Bronchial epithelial cell (primary cell): ENCODE measurements around the gene PPM1J. TPM values are rescaled to one million over a fixed set of nuclear protein-coding genes. Genes with fewer than 3 reads are reported as not detected.
A peak's percentile ranks its signal among the peaks of the same experiment; 100 is the strongest.

Source experiments
- DNase-seq: peaks from one replicate; pipeline ENCODE4 v3.0.0-alpha.2; 2010; ENCODE audit warnings: low read depth
- FAIRE-seq: peaks from 2 replicates; lab custom pipeline; 2011; peaks lifted over from hg19 to GRCh38; lab: Jason Lieb, UNC
- H3K27me3 ChIP-seq: 2 replicates; pipeline ENCODE4 v1.5.1; 2011; ENCODE audit warnings: low read length; ENCODE audit not compliant: control insufficient read depth, insufficient read depth
- H3K36me3 ChIP-seq: 2 replicates; pipeline ENCODE4 v1.5.1; 2011; ENCODE audit warnings: low read length; ENCODE audit not compliant: control insufficient read depth, insufficient read depth
- H3K4me3 ChIP-seq: 2 replicates; pipeline ENCODE4 v1.5.1; 2011; ENCODE audit warnings: mild to moderate bottlenecking, low read depth, low read length, control low read depth
- total RNA-seq: library from RNA; depleted of rRNA; stranded (reverse); fragments of >200 nt; gene quantifications from 2 replicates; pipeline ENCODE4 v1.2.1, GENCODE V29; 2014
- TF ChIP-seq, protein P1 (sequence below): IDR thresholded peaks from 2 replicates; pipeline ENCODE4 v1.5.1; 2011; ENCODE audit warnings: mild to moderate bottlenecking, moderate library complexity, low read length, control low read depth, inconsistent platforms; ENCODE audit not compliant: insufficient read depth, severe bottlenecking

The PPM1J gene
- total RNA-seq, 1 donor from 2014 or later: 4.5 TPM

DNA sequence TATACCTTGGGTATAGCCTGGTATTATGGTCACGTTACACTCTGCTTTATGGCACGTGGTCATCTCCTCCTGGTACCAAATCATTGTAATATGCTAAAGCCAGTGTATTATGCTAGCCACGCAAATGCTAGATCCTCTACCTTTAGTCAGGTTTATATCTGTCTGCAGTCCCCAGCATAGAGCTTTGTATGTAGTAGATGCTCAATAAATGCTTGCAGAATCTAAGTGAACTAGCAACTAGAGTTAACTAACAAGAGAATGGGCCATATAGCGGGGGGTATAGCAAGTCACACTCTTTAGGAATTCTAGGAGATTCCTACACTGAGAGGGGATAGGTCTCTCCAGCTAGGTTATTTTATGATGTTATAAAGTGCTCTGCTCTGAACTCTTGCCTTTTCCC lies 37.6 kb downstream of the PPM1J start:
- TF ChIP-seq, protein P1, sequence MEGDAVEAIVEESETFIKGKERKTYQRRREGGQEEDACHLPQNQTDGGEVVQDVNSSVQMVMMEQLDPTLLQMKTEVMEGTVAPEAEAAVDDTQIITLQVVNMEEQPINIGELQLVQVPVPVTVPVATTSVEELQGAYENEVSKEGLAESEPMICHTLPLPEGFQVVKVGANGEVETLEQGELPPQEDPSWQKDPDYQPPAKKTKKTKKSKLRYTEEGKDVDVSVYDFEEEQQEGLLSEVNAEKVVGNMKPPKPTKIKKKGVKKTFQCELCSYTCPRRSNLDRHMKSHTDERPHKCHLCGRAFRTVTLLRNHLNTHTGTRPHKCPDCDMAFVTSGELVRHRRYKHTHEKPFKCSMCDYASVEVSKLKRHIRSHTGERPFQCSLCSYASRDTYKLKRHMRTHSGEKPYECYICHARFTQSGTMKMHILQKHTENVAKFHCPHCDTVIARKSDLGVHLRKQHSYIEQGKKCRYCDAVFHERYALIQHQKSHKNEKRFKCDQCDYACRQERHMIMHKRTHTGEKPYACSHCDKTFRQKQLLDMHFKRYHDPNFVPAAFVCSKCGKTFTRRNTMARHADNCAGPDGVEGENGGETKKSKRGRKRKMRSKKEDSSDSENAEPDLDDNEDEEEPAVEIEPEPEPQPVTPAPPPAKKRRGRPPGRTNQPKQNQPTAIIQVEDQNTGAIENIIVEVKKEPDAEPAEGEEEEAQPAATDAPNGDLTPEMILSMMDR: no peak
- Histone ChIP-seq H3K27me3 (no peaks in the 10 kb centered on the region), H3K4me3 (no peak overlapping the region), H3K36me3 (no peaks in the 10 kb centered on the region)
- FAIRE-seq (no peak), DNase-seq (no peak)

DNA sequence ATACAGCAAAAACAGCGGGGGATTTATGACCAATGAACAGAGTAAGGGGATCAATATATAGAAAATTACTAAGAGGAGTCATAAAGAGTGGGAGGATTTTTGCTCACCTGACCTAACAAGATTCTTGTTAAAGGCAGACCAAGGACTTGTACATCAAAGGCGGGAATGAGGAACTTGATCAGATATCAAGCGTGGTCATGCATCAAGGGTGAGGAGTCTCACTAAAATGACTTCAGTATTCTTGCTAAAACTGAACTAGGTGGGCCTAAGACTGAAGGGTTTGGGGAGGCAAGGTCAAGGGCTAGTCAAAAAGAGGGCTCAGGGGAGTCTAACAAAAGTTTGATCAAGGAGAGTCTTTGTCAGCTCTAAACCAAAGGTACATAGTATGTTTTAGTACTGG lies 38.6 kb downstream of the PPM1J start:
- TF ChIP-seq, protein P1: no peak
- no peaks in the 10 kb centered on the region for H3K27me3 ChIP-seq
- no peak overlapping the region for H3K4me3 ChIP-seq
- FAIRE-seq (no peak), DNase-seq (no peak)
- H3K36me3 ChIP-seq: no peaks in the 10 kb centered on the region

DNA sequence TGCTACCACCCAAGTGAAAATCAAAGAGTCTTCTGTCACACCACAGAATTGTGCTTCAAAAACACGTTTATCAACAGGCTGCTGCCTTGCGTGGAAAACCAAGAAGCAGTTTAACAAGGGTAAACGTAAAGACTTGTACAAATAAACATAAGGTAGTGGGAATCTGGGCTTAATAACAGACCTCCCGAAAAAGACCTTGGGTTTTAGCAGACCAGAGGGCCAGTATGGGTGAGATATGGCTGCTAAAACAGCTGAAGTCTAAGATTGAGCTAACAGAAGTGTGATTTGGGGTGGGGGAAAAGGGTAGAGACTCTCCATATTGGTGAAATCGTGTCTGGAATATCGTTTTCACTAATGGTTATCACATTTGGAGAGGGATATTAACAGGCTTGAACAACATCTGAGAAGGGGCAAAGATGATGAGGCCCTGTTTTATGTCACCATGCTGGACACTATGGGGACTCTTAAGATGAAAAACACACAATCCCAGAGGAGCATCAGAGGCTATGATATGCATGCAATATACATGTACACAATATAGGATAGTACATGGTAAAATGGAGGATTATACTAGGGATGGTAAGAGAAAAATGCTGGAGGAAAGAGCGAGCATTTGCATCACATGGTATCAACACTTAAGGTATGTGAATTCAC lies 39.3 kb downstream of the PPM1J start:
- TF ChIP-seq, protein P1: no peak
- no peak for FAIRE-seq
- H3K36me3 ChIP-seq: no peaks in the 10 kb centered on the region
- peak overlapping the region; percentile 87 for H3K4me3 ChIP-seq
- no peaks in the 10 kb centered on the region for H3K27me3 ChIP-seq
- DNase-seq: no peak

DNA sequence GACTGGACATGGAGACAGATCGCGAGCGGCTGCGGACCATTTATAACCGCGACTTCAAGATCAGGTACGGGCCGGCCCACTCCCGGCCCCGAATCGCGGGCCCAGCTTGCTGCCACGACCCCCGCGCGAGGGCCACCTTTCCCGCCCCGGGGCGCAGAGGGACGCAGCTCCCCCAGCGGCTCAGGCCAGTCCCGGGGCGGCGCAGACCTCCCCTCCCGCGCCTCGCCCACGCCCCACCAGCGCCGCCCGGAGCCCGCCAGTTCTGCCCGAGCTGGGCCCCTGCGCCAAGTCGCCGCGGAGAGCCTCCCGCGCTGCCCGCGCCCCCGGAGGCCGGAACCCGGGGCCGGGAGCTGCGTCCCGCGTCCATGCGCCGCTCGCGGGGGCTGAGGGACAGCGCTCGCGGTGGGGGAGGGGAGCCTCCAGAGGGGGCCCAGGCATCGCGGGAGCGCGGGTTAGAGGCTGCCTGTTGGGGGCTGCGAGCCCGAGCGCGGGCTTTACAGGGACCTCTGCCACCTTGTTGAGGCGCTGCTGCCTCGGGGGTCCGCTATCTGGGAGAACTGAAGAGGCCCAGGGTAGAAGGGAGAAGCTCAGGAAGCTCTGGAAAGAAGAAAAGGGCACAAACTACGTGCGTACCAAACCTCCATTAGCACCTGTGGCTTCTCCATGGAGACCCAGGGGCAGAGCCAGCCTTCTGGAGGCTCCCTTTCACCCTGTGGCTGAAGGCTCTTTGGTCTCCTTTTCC lies 40.0 kb downstream of the PPM1J start:
- no peak for FAIRE-seq
- TF ChIP-seq, protein P1: peak; percentile 1
- peak overlapping the region; percentile 87 for H3K4me3 ChIP-seq
- H3K36me3 ChIP-seq: peaks cover 1% of the 10 kb centered on the region
- DNase-seq: no peak
- H3K27me3 ChIP-seq: no peaks in the 10 kb centered on the region

DNA sequence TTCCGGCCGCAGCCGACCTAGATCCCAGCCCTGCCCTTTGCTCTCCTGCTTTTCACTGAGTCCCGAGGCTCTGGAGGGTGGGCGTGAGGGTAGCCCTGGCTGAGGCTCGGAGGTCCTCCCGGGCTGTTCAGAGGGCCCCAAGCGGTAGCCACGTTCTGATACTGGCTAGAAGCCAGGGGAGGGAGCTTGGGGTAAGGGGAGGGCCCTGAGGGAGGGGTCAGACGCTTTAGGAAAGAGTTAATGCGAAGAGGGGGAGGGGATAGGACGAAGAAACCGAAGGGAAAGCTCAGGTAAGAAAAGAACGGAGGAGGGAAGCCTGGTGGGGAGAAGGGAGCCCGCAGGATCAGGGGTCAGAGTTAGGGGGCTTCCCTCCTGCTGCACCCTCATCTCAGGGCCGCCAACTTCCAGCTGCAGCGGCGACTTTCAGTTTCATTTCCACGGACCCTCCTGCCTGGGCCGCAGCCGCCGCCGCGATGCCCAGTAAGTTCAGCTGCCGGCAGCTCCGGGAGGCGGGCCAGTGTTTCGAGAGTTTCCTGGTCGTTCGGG lies 40.6 kb downstream of the PPM1J start, which contains the start of gene MOV10:
MOV10 (plus strand) TSS at position 220 of the 546 bp plus-strand sequence; CDS start at position 474, 254 bp downstream.
- peak; percentile 73 for DNase-seq
- no peaks in the 10 kb centered on the region for H3K27me3 ChIP-seq
- peaks cover 6% of the 10 kb centered on the region for H3K36me3 ChIP-seq
- peak within 1 kb of the TSS; percentile 87 for H3K4me3 ChIP-seq
- no peak for FAIRE-seq
- TF ChIP-seq, protein P1: no peak
